Left ventricle myocardium inferior (tissue), 1 donor: ENCODE data around the gene NOP14. TPM values are rescaled to one million over a fixed set of nuclear protein-coding genes. Genes with fewer than 3 reads are reported as not detected.
"Not testable (repeated sequence)": the region's sequence is repeated elsewhere in the genome, so short reads cannot be mapped to it uniquely, and the experiment has no call there.

Experiments
- DNase-seq: peaks from one replicate; pipeline ENCODE4 v3.0.0-alpha.2; 2020
- H3K27ac ChIP-seq: fragments of 200-600 bp; replicated peaks from 2 replicates; pipeline ENCODE4 v1.8.0; 2021
- H3K27me3 ChIP-seq: fragments of 200-600 bp; 2 replicates; pipeline ENCODE4 v1.8.0; 2021; ENCODE audit warnings: low read depth
- H3K36me3 ChIP-seq: fragments of 200-600 bp; 2 replicates; pipeline ENCODE4 v1.8.0; 2021
- H3K4me1 ChIP-seq: fragments of 200-600 bp; 2 replicates; pipeline ENCODE4 v1.8.0; 2021
- H3K4me3 ChIP-seq: fragments of 200-600 bp; 2 replicates; pipeline ENCODE4 v1.8.0; 2021; ENCODE audit warnings: mild to moderate bottlenecking, moderate library complexity
- H3K9me3 ChIP-seq: fragments of 200-600 bp; replicated peaks from 2 replicates; pipeline ENCODE4 v1.8.0; 2021
- CTCF ChIP-seq: fragments of 200-600 bp; IDR thresholded peaks from 2 replicates; pipeline ENCODE4 v1.8.0; 2021; ENCODE audit warnings: antibody characterized with exemption, mild to moderate bottlenecking, borderline replicate concordance
- intact Hi-C: fragments of 100-400 bp; cut with micrococcal nuclease; formaldehyde crosslinking; loops from one replicate; pipeline ENCODE4 v1.11.0; 2022
- total RNA-seq: library from RNA; stranded (reverse); fragmentation: NEBNext Ultra II Directional; extraction: Animal tissue kit (Norgen Biotek cat#: 25700); gene quantifications from one replicate; pipeline ENCODE4 v1.2.1, GENCODE V29; 2021
- donor health status: DM: no; HTN: yes; CAD: no; lungs with severe emphysema.

Gene NOP14
- total RNA-seq, 1 donor from 2014 or later = 17.4 TPM

GRCh38 chr4:2941138-2942036 is 21.8 kb downstream of the NOP14 start:
- H3K27me3 ChIP-seq = no peaks in the 10 kb centered on the region
- intact Hi-C loops = no loop called here

GRCh38 chr4:2940267-2941137 is 22.7 kb downstream of the NOP14 start:
- Histone ChIP-seq H3K27me3 (no peaks in the 10 kb centered on the region), H3K36me3 (peaks cover 82% of the 10 kb centered on the region), H3K9me3 (no peaks in the 10 kb centered on the region), H3K4me1 (peaks cover 22% of the 10 kb centered on the region), H3K27ac (no peak overlapping the region), H3K4me3 (no peak overlapping the region)
- no peak for DNase-seq
- no peak for TF ChIP-seq CTCF
- intact Hi-C loops = no loop called here

More at GRCh38 chr4:2941138-2942036, 21.8 kb downstream of the NOP14 start:
- TF ChIP-seq CTCF = no peak
- Histone ChIP-seq H3K36me3 (peaks cover 89% of the 10 kb centered on the region), H3K9me3 (no peaks in the 10 kb centered on the region), H3K4me1 (peaks cover 13% of the 10 kb centered on the region), H3K4me3 (no peak overlapping the region), H3K27ac (no peak overlapping the region)
- no peak for DNase-seq

GRCh38 chr4:2939383-2940243 is 23.6 kb downstream of the NOP14 start:
- intact Hi-C loops = no loop called here

GRCh38 chr4:2938906-2939305 is 24.3 kb downstream of the NOP14 start:
- peaks cover 66% of the 10 kb centered on the region for H3K36me3 ChIP-seq
- intact Hi-C loops = no loop called here
- no peaks in the 10 kb centered on the region for H3K9me3 ChIP-seq
- no peak for TF ChIP-seq CTCF
- no peaks in the 10 kb centered on the region for H3K27me3 ChIP-seq
- DNase-seq = peak; percentile 4
- no peak overlapping the region for H3K4me3 ChIP-seq
- no peak overlapping the region for H3K27ac ChIP-seq
- H3K4me1 ChIP-seq = peaks cover 33% of the 10 kb centered on the region

More at GRCh38 chr4:2939383-2940243, 23.6 kb downstream of the NOP14 start:
- DNase-seq = peak; percentile 2
- Histone ChIP-seq H3K27me3 (no peaks in the 10 kb centered on the region), H3K4me3 (no peak overlapping the region), H3K27ac (no peak overlapping the region), H3K9me3 (no peaks in the 10 kb centered on the region), H3K4me1 (peaks cover 30% of the 10 kb centered on the region), H3K36me3 (peaks cover 73% of the 10 kb centered on the region)
- no peak for TF ChIP-seq CTCF

DNA sequence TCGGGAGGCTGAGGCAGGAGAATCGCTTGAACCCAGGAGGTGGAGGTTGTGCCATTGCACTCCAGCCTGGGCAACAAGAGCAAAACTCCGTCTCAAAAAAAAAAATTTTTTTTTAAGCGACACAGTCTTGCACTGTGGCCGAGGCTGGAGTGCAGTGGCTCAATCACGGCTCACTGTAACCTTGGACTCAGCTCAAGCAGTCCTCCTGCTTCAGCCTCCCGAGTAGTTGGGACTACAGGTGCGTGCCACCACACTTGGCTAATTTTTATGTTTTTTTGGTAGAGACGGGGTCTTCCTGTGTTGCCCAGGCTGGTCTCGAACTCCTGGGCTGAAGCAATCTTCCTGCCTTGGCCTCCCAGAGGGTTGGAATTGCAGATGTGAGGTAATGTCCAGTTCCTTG is 24.8 kb downstream of the NOP14 start:
- Histone ChIP-seq H3K4me1 (peaks cover 38% of the 10 kb centered on the region), H3K36me3 (peaks cover 61% of the 10 kb centered on the region)
- H3K27me3 ChIP-seq, H3K9me3 ChIP-seq, H3K4me3 ChIP-seq, H3K27ac ChIP-seq, intact Hi-C loops: not testable (repeated sequence)
- peak; percentile 3 for DNase-seq
